NCI-H2196 treated with DMSO at 0.1 percent for 48 hours (cell line): ENCODE results near the gene SPC24.
"Not testable (repeated sequence)": the region's sequence is repeated elsewhere in the genome, so short reads cannot be mapped to it uniquely, and the experiment has no call there.

Experiments used
- DNase-seq: peaks from one replicate; lab custom pipeline; 2025; ENCODE audit not compliant: unreplicated experiment; lab: John Stamatoyannopoulos, UW

Gene SPC24

GRCh38 chr19:11131471-11131870, 24.1 kb downstream of the SPC24 start:
- no peak for DNase-seq

GRCh38 chr19:11130824-11131455, 24.6 kb downstream of the SPC24 start:
- DNase-seq: peak; percentile 94

GRCh38 chr19:11127905-11128304, 27.7 kb downstream of the SPC24 start:
- no peak for DNase-seq

- peak; percentile 44 for DNase-seq
Measured at GRCh38 chr19:11125994-11126685, 29.4 kb downstream of the SPC24 start.

GRCh38 chr19:11124157-11124556, 31.4 kb downstream of the SPC24 start:
- DNase-seq: not testable (repeated sequence)

GRCh38 chr19:11123114-11123513, 32.5 kb downstream of the SPC24 start:
- no peak for DNase-seq

- DNase-seq: not testable (repeated sequence)
Measured at GRCh38 chr19:11121963-11122362, 33.6 kb downstream of the SPC24 start.

- no peak for DNase-seq
Measured at GRCh38 chr19:11116507-11116906, 39.1 kb downstream of the SPC24 start.

GRCh38 chr19:11115895-11116446, 39.6 kb downstream of the SPC24 start:
- DNase-seq: no peak

GRCh38 chr19:11115042-11115441, 40.5 kb downstream of the SPC24 start:
- no peak for DNase-seq

GRCh38 chr19:11113140-11113708, 42.4 kb downstream of the SPC24 start:
- DNase-seq: no peak

GRCh38 chr19:11111771-11112144, 43.8 kb downstream of the SPC24 start:
- DNase-seq: no peak

GRCh38 chr19:11111117-11111770, 44.3 kb downstream of the SPC24 start:
- DNase-seq: no peak

GRCh38 chr19:11108746-11109145, 46.8 kb downstream of the SPC24 start:
- no peak for DNase-seq

- DNase-seq: no peak
Measured at GRCh38 chr19:11106477-11106876, 49.1 kb downstream of the SPC24 start.

- no peak for DNase-seq
Measured at GRCh38 chr19:11105014-11105636, 50.5 kb downstream of the SPC24 start.

- DNase-seq: not testable (repeated sequence)
Measured at GRCh38 chr19:11103667-11104066, 51.9 kb downstream of the SPC24 start.

GRCh38 chr19:11102944-11103343, 52.6 kb downstream of the SPC24 start:
- DNase-seq: no peak

GRCh38 chr19:11101057-11101456, 54.5 kb downstream of the SPC24 start:
- no peak for DNase-seq

GRCh38 chr19:11100049-11100448, 55.5 kb downstream of the SPC24 start:
- no peak for DNase-seq

- no peak for DNase-seq
Measured at GRCh38 chr19:11098861-11099260, 56.7 kb downstream of the SPC24 start.
